H9 (cell line): ENCODE results near the gene C11orf24. TPM values are rescaled to one million over a fixed set of nuclear protein-coding genes. Genes with fewer than 3 reads are reported as not detected.

Experiments
- DNase-seq: peaks from one replicate; pipeline ENCODE4 v3.0.0-alpha.2; 2017
- H2AFZ ChIP-seq: one replicate; pipeline ENCODE4 v1.6.1; 2013; ENCODE audit warnings: mild to moderate bottlenecking, low read length, control low read depth, moderate library complexity
- H2AK5ac ChIP-seq: 2 replicates; pipeline ENCODE4 v1.6.1; 2013; ENCODE audit warnings: low read length, control low read depth, mixed read lengths; ENCODE audit not compliant: insufficient read length
- H2BK120ac ChIP-seq: one replicate; pipeline ENCODE4 v1.6.1; 2013; ENCODE audit warnings: low read depth, mild to moderate bottlenecking, low read length, control low read depth, inconsistent platforms; ENCODE audit not compliant: poor library complexity, severe bottlenecking
- H2BK12ac ChIP-seq: 2 replicates; pipeline ENCODE4 v1.6.1; 2013; ENCODE audit warnings: low read length, control low read depth, mixed read lengths, low read depth; ENCODE audit not compliant: insufficient read length
- H2BK15ac ChIP-seq: 2 replicates; pipeline ENCODE4 v1.6.1; 2013; ENCODE audit warnings: low read depth, low read length, control low read depth
- H2BK20ac ChIP-seq: one replicate; pipeline ENCODE4 v1.6.1; 2013; ENCODE audit warnings: low read depth, mild to moderate bottlenecking, low read length, control low read depth, inconsistent platforms; ENCODE audit not compliant: poor library complexity, severe bottlenecking
- H2BK5ac ChIP-seq: 2 replicates; pipeline ENCODE4 v1.6.1; 2013; ENCODE audit warnings: low read length, control low read depth, mixed read lengths; ENCODE audit not compliant: insufficient read length
- H3K14ac ChIP-seq: 2 replicates; pipeline ENCODE4 v1.6.1; 2013; ENCODE audit warnings: low read length, control low read depth; ENCODE audit not compliant: insufficient read depth
- H3K18ac ChIP-seq: 2 replicates; pipeline ENCODE4 v1.6.1; 2013; ENCODE audit warnings: low read depth, mild to moderate bottlenecking, mixed read lengths, low read length, control low read depth; ENCODE audit not compliant: insufficient read length
- H3K23ac ChIP-seq: 2 replicates; pipeline ENCODE4 v1.6.1; 2013; ENCODE audit warnings: low read length, control low read depth, mixed read lengths, low read depth; ENCODE audit not compliant: insufficient read length
- H3K23me2 ChIP-seq: 2 replicates; pipeline ENCODE4 v1.6.1; 2013; ENCODE audit warnings: low read depth, mild to moderate bottlenecking, mixed read lengths, low read length, control low read depth; ENCODE audit not compliant: insufficient read length, poor library complexity, severe bottlenecking
- H3K27ac ChIP-seq: 2 replicates; pipeline ENCODE4 v1.5.1; 2013; ENCODE audit warnings: low read length, control low read depth, mixed read lengths, low read depth; ENCODE audit not compliant: insufficient read length
- H3K27me3 ChIP-seq: 2 replicates; pipeline ENCODE4 v1.6.1; 2013; ENCODE audit warnings: low read length, control low read depth, inconsistent platforms; ENCODE audit not compliant: insufficient read depth
- H3K4ac ChIP-seq: 2 replicates; pipeline ENCODE4 v1.6.1; 2013; ENCODE audit warnings: low read depth, mild to moderate bottlenecking, control low read depth, inconsistent platforms, low read length, moderate library complexity
- H3K4me1 ChIP-seq: 2 replicates; pipeline ENCODE4 v1.6.1; 2013; ENCODE audit warnings: low read length, control low read depth, inconsistent platforms; ENCODE audit not compliant: insufficient read depth
- H3K4me2 ChIP-seq: 2 replicates; pipeline ENCODE4 v1.6.1; 2013; ENCODE audit warnings: low read length, control low read depth, mixed read lengths; ENCODE audit not compliant: insufficient read length, insufficient read depth
- H3K56ac ChIP-seq: 2 replicates; pipeline ENCODE4 v1.6.1; 2013; ENCODE audit warnings: low read depth, mild to moderate bottlenecking, mixed read lengths, low read length, control low read depth; ENCODE audit not compliant: insufficient read length
- H3K79me1 ChIP-seq: 2 replicates; pipeline ENCODE4 v1.6.1; 2013; ENCODE audit warnings: low read depth, mild to moderate bottlenecking, moderate library complexity, low read length, control low read depth, inconsistent platforms; ENCODE audit not compliant: insufficient read depth, poor library complexity, severe bottlenecking
- H3K79me2 ChIP-seq: 2 replicates; pipeline ENCODE4 v1.6.1; 2013; ENCODE audit warnings: low read length, control low read depth, inconsistent platforms; ENCODE audit not compliant: insufficient read depth
- H3K9ac ChIP-seq: 2 replicates; pipeline ENCODE4 v1.6.1; 2013; ENCODE audit warnings: low read length, control low read depth, mixed read lengths; ENCODE audit not compliant: insufficient read length; ENCODE audit errors: extremely low read depth
- H3K9me3 ChIP-seq: one replicate; pipeline ENCODE4 v1.6.1; 2013; ENCODE audit warnings: low read depth, low read length, inconsistent platforms; ENCODE audit not compliant: control insufficient read depth
- H3T11ph ChIP-seq: one replicate; pipeline ENCODE4 v1.6.1; 2013; ENCODE audit warnings: mild to moderate bottlenecking, low read length, control low read depth, inconsistent platforms
- H4K20me1 ChIP-seq: one replicate; pipeline ENCODE4 v1.6.1; 2013; ENCODE audit not compliant: control insufficient read depth, insufficient read length, insufficient read depth
- H4K5ac ChIP-seq: 2 replicates; pipeline ENCODE4 v1.6.1; 2013; ENCODE audit warnings: low read depth, mild to moderate bottlenecking, mixed read lengths, low read length, control low read depth; ENCODE audit not compliant: insufficient read length
- H4K8ac ChIP-seq: replicated peaks from 2 replicates; pipeline ENCODE4 v1.6.1; 2013; ENCODE audit warnings: low read length, control low read depth, mixed read lengths, low read depth; ENCODE audit not compliant: insufficient read length
- H4K91ac ChIP-seq: 2 replicates; pipeline ENCODE4 v1.6.1; 2013; ENCODE audit warnings: low read depth, mild to moderate bottlenecking, moderate library complexity, mixed read lengths, low read length, control low read depth; ENCODE audit not compliant: insufficient read length
- H3K27ac Mint-ChIP-seq, 3 experiments: 2 replicates in 2 of 3; 3 replicates in 1 of 3; pipeline ENCODE4 v1.8.0; 2020 to 2021; ENCODE audit warnings: mixed read lengths in 3 of 3, mild to moderate bottlenecking in 1 of 3, moderate library complexity in 1 of 3
- H3K27me3 Mint-ChIP-seq: 2 replicates; pipeline ENCODE4 v1.8.0; 2021; ENCODE audit warnings: low read depth, mild to moderate bottlenecking, moderate library complexity, mixed read lengths
- H3K36me3 Mint-ChIP-seq, 3 experiments: 2 replicates in 2 of 3; 3 replicates in 1 of 3; pipeline ENCODE4 v1.8.0; 2020 to 2021; ENCODE audit warnings: low read depth in 3 of 3, mixed read lengths in 3 of 3; ENCODE audit not compliant: insufficient read depth in 1 of 3
- H3K4me1 Mint-ChIP-seq, 2 experiments: 2 replicates each; pipeline ENCODE4 v1.8.0; 2020; ENCODE audit warnings: mixed read lengths in 2 of 2
- H3K4me3 Mint-ChIP-seq, 2 experiments: 2 replicates in 1 of 2; 3 replicates in 1 of 2; pipeline ENCODE4 v1.8.0; 2020 to 2021; ENCODE audit warnings: mild to moderate bottlenecking in 2 of 2, mixed read lengths in 2 of 2, moderate library complexity in 1 of 2
- H3K9me3 Mint-ChIP-seq, 2 experiments: 2 replicates in 1 of 2; 3 replicates in 1 of 2; pipeline ENCODE4 v1.8.0; 2020; ENCODE audit warnings: mild to moderate bottlenecking in 2 of 2, mixed read lengths in 2 of 2, moderate library complexity in 1 of 2
- WGBS: extraction: QIAGEN DNeasy Blood & Tissue Kit; methylation state at CpG from one replicate; pipeline ENCODE4 v1.1.7; 2013; ENCODE audit warnings: missing lambda C conversion rate, low lambda C conversion rate, mixed read lengths; ENCODE audit not compliant: insufficient read length; ENCODE audit errors: extremely low coverage; 5-methylcytosine and 5-hydroxymethylcytosine counted together
- total RNA-seq: library from RNA; stranded (reverse); gene quantifications from 2 replicates; pipeline ENCODE4 v1.2.1, GENCODE V29; 2021
- TF ChIP-seq, protein P1 (sequence below): fragments of 200-600 bp; sonication (generic); conservative IDR thresholded peaks from 3 replicates; pipeline ENCODE4 v1.8.0; 2021; ENCODE audit warnings: antibody characterized with exemption, mild to moderate bottlenecking

The C11orf24 gene
- total RNA-seq, 1 experiment from 2014 or later, result 46.8 TPM

DNA sequence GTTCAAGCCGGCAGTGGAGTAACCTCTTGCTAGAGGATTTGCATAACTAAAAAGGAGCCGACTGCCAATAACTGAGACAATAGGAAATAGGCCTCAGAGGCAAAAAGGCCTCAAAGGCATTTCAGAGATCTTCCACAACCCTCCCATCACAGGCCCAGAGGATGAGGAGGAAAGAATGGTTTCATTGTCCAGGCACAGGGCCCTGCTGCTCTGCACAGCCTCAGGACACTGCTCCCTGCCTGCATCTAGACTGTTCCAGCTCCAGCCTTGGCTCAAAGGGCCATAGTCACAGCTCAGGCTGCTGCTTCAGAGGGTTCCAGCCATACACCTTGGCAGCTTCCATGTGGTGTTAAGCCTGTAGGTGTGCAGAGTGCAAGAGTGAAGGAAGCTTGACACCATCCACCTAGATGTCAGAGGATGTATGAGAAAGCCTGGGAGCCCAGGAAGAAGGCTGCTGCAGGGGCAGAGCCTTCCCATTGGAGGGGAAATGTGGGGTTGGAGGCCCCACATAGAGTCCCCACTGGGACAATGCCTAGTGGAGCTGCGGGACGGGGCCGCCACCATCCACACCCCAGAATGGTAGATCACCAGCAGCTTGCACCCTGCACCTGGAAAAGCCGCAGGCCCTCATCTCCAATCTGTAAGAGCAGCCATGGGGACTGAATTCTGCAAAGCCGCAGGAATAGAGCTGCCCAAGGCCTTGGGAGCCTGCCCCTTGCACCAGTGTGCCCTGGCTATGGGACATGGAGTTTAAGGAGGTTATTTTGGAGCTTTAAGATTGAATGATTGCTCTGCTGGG lies 32.4 kb upstream of the C11orf24 start:
- Mint-ChIP-seq H3K36me3 (peaks cover 10 to 21% (median 14%) of the 10 kb centered on the region in 3 experiments), H3K9me3 (peaks cover 21 to 26% of the 10 kb centered on the region in 2 experiments), H3K27me3 (peaks cover 5% of the 10 kb centered on the region), H3K4me1 (no peaks in the 10 kb centered on the region), H3K27ac (no peak overlapping the region), H3K4me3 (no peak overlapping the region)
- H3K4me2 ChIP-seq, result no peak overlapping the region
- H3K27ac ChIP-seq, result no peak overlapping the region
- no peaks in the 10 kb centered on the region for H3K27me3 ChIP-seq
- no peak overlapping the region for H3K18ac ChIP-seq
- H3K9ac ChIP-seq, result no peak overlapping the region
- no peak overlapping the region for H2BK12ac ChIP-seq
- no peak overlapping the region for H3K14ac ChIP-seq
- no peaks in the 10 kb centered on the region for H3K79me1 ChIP-seq
- no peak overlapping the region for H2BK20ac ChIP-seq
- H2AFZ ChIP-seq, result no peak overlapping the region
- no peak overlapping the region for H2BK15ac ChIP-seq
- H3K23ac ChIP-seq, result no peak overlapping the region
- DNase-seq, result no peak
- no peak overlapping the region for H3K4ac ChIP-seq
- H4K8ac ChIP-seq, result no peak overlapping the region
- H3T11ph ChIP-seq, result no peak overlapping the region
- H4K5ac ChIP-seq, result no peak overlapping the region
- no peaks in the 10 kb centered on the region for H4K20me1 ChIP-seq
- H2BK5ac ChIP-seq, result no peak overlapping the region
- no peaks in the 10 kb centered on the region for H3K4me1 ChIP-seq
- no peaks in the 10 kb centered on the region for H3K79me2 ChIP-seq
- H3K9me3 ChIP-seq, result peaks cover 5% of the 10 kb centered on the region
- no peak overlapping the region for H2AK5ac ChIP-seq
- WGBS, result no CpG with 5 or more reads among the region's 7 CpGs
- no peaks in the 10 kb centered on the region for H3K23me2 ChIP-seq
- H4K91ac ChIP-seq, result no peak overlapping the region
- TF ChIP-seq, protein P1, sequence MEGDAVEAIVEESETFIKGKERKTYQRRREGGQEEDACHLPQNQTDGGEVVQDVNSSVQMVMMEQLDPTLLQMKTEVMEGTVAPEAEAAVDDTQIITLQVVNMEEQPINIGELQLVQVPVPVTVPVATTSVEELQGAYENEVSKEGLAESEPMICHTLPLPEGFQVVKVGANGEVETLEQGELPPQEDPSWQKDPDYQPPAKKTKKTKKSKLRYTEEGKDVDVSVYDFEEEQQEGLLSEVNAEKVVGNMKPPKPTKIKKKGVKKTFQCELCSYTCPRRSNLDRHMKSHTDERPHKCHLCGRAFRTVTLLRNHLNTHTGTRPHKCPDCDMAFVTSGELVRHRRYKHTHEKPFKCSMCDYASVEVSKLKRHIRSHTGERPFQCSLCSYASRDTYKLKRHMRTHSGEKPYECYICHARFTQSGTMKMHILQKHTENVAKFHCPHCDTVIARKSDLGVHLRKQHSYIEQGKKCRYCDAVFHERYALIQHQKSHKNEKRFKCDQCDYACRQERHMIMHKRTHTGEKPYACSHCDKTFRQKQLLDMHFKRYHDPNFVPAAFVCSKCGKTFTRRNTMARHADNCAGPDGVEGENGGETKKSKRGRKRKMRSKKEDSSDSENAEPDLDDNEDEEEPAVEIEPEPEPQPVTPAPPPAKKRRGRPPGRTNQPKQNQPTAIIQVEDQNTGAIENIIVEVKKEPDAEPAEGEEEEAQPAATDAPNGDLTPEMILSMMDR, result no peak
- H2BK120ac ChIP-seq, result no peak overlapping the region
- H3K56ac ChIP-seq, result no peak overlapping the region
